ENCODE measurements around the gene TXNRD1.
"Not testable (repeated sequence)": the region's sequence is repeated elsewhere in the genome, so short reads cannot be mapped to it uniquely, and the experiment has no call there.

TXNRD1 gene

DNA sequence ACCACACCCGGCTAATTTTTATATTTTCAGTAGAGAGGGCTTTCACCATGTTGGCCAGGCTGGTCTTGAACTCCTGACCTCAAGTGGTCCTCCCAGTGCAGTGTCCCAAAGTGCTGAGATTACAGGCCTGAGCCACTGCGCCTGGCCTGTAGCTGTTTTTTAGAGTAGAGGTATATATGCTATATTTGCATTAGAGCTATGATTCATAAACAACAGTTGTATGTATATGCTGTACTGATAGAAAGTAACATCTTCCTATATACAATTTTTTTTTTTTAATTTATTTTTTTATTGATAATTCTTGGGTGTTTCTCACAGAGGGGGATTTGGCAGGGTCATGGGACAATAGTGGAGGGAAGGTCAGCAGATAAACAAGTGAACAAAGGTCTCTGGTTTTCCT lies 107.0 kb downstream of the TXNRD1 start:
- H3K4me1 ChIP-seq (ENCODE audit: control insufficient read depth, low read depth, low read length); H3K4me3 ChIP-seq (ENCODE audit: low read length); H3K36me3 ChIP-seq (ENCODE audit: control insufficient read depth, insufficient read depth, low read length); H3K18ac ChIP-seq (ENCODE audit: low read length); H4K5ac ChIP-seq (ENCODE audit: low read length); H3K27ac ChIP-seq (ENCODE audit: low read depth, low read length); H2BK15ac ChIP-seq (replicated peaks; ENCODE audit: low read depth); H2BK5ac ChIP-seq (ENCODE audit: low read length); DNase-seq; H3K4me2 ChIP-seq (ENCODE audit: low read length); H3K9ac ChIP-seq (ENCODE audit: low read length); H2AK5ac ChIP-seq (ENCODE audit: low read length); H3K79me2 ChIP-seq (ENCODE audit: control insufficient read depth, insufficient read depth, low read length); H2BK120ac ChIP-seq (ENCODE audit: low read depth, low read length); H3K27me3 ChIP-seq (ENCODE audit: insufficient read depth, low read length, poor library complexity); H4K8ac ChIP-seq (ENCODE audit: low read depth, low read length); H3K79me1 ChIP-seq (ENCODE audit: low read length); H3K23ac ChIP-seq (ENCODE audit: low read length); H3K4ac ChIP-seq (ENCODE audit: low read depth, low read length); H3K56ac ChIP-seq (ENCODE audit: low read length): not testable (repeated sequence)
- no CpG with 5 or more reads among the region's 2 CpGs for WGBS (ENCODE audit: extremely low coverage, insufficient coverage, low lambda C conversion rate)

DNA sequence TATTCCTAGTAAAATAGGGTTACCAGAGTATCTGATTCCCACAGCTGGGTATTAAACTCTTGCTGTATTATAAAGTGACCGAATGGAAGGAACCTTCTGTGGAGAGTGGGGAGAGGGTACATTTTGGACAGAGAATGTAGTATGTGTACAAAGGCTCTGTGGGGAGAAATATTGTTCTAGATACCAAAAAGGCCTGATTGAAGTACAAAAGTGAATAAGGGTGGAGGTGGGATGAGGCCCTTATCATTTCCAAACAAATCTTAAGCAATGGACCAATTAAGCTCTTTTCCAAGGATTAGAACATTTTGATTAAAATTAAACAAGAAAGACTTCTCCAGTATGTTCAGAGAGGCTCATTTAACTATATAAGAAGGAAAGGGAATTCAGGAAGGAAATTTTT lies 108.3 kb downstream of the TXNRD1 start:
- DNase-seq: no peak
- Histone ChIP-seq H3K23ac (ENCODE audit: low read length) (no peak overlapping the region), H3K4me3 (ENCODE audit: low read length) (no peak overlapping the region), H2AK5ac (ENCODE audit: low read length) (no peak overlapping the region), H3K36me3 (ENCODE audit: control insufficient read depth, insufficient read depth, low read length) (peaks cover 6% of the 10 kb centered on the region), H3K79me2 (ENCODE audit: control insufficient read depth, insufficient read depth, low read length) (no peaks in the 10 kb centered on the region), H4K8ac (ENCODE audit: low read depth, low read length) (no peak overlapping the region), H3K4me1 (ENCODE audit: control insufficient read depth, low read depth, low read length) (no peaks in the 10 kb centered on the region), H3K4me2 (ENCODE audit: low read length) (no peak overlapping the region), H3K56ac (ENCODE audit: low read length) (no peak overlapping the region), H3K18ac (ENCODE audit: low read length) (no peak overlapping the region), H3K79me1 (ENCODE audit: low read length) (no peaks in the 10 kb centered on the region), H2BK120ac (ENCODE audit: low read depth, low read length) (no peak overlapping the region), H3K9ac (ENCODE audit: low read length) (no peak overlapping the region), H2BK5ac (ENCODE audit: low read length) (no peak overlapping the region), H3K4ac (ENCODE audit: low read depth, low read length) (no peak overlapping the region), H2BK15ac (replicated peaks; ENCODE audit: low read depth) (no peak overlapping the region), H3K27ac (ENCODE audit: low read depth, low read length) (no peak overlapping the region), H3K27me3 (ENCODE audit: insufficient read depth, low read length, poor library complexity) (no peaks in the 10 kb centered on the region), H4K5ac (ENCODE audit: low read length) (no peak overlapping the region)
- WGBS (ENCODE audit: extremely low coverage, insufficient coverage, low lambda C conversion rate): no CpG with 5 or more reads among the region's 1 CpG

DNA sequence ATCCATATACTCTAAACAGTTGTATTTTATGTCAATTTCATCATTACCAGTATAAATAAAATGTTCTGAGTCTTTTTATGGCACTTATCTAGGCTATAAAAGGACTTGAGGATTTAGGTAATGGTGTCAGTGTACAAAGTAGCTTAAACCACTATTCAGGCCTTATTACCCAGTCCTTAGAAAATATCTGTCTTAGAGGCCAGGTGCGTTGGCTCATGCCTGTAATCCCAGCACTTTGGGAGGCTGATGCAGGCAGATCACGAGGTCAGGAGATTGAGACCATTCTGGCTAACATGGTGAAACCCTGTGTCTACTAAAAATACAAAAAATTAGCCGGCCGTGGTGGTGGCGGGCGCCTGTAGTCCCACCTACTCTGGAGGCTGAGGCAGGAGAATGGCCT lies 112.7 kb downstream of the TXNRD1 start:
- H3K56ac ChIP-seq (ENCODE audit: low read length); H4K5ac ChIP-seq (ENCODE audit: low read length); H3K23ac ChIP-seq (ENCODE audit: low read length); H3K79me2 ChIP-seq (ENCODE audit: control insufficient read depth, insufficient read depth, low read length); H3K18ac ChIP-seq (ENCODE audit: low read length); H4K8ac ChIP-seq (ENCODE audit: low read depth, low read length); H3K4me1 ChIP-seq (ENCODE audit: control insufficient read depth, low read depth, low read length); H2BK15ac ChIP-seq (replicated peaks; ENCODE audit: low read depth); H2BK120ac ChIP-seq (ENCODE audit: low read depth, low read length); H3K79me1 ChIP-seq (ENCODE audit: low read length); H2AK5ac ChIP-seq (ENCODE audit: low read length); H2BK5ac ChIP-seq (ENCODE audit: low read length); H3K27ac ChIP-seq (ENCODE audit: low read depth, low read length); H3K9ac ChIP-seq (ENCODE audit: low read length); H3K36me3 ChIP-seq (ENCODE audit: control insufficient read depth, insufficient read depth, low read length); H3K4me2 ChIP-seq (ENCODE audit: low read length); DNase-seq; H3K27me3 ChIP-seq (ENCODE audit: insufficient read depth, low read length, poor library complexity); H3K4me3 ChIP-seq (ENCODE audit: low read length); H3K4ac ChIP-seq (ENCODE audit: low read depth, low read length): not testable (repeated sequence)
- WGBS (ENCODE audit: extremely low coverage, insufficient coverage, low lambda C conversion rate): no CpG with 5 or more reads among the region's 6 CpGs

DNA sequence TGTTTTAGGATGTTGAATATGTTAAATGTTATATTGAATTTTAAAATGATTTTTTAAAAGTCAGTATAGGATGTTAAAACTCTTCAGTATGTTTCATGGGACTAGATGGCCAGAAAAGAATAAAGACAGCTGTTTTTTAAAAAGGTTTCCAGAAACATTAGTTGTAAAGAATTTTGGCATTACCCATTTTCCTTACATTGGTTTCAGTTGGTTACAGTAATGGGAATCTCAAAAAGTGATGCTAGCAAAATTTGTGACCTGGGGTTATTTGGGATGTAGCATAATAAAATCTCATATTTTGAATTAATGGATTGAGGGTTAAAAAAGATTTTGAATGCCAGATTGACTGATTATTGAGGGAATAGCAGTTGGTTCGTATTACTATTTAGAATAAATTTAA lies 113.2 kb downstream of the TXNRD1 start:
- H3K4me3 ChIP-seq (ENCODE audit: low read length): no peak overlapping the region
- H3K4ac ChIP-seq (ENCODE audit: low read depth, low read length): no peak overlapping the region
- no peak overlapping the region for H2BK120ac ChIP-seq (ENCODE audit: low read depth, low read length)
- no peak overlapping the region for H3K23ac ChIP-seq (ENCODE audit: low read length)
- H4K5ac ChIP-seq (ENCODE audit: low read length): no peak overlapping the region
- H3K36me3 ChIP-seq (ENCODE audit: control insufficient read depth, insufficient read depth, low read length): peaks cover 5% of the 10 kb centered on the region
- no peak overlapping the region for H3K56ac ChIP-seq (ENCODE audit: low read length)
- no peak overlapping the region for H2BK5ac ChIP-seq (ENCODE audit: low read length)
- H3K18ac ChIP-seq (ENCODE audit: low read length): no peak overlapping the region
- no peak overlapping the region for H3K4me2 ChIP-seq (ENCODE audit: low read length)
- no peak overlapping the region for H4K8ac ChIP-seq (ENCODE audit: low read depth, low read length)
- 100% methylated on average over 1 of the region's 1 CpG for WGBS (ENCODE audit: extremely low coverage, insufficient coverage, low lambda C conversion rate)
- H3K4me1 ChIP-seq (ENCODE audit: control insufficient read depth, low read depth, low read length): no peaks in the 10 kb centered on the region
- H3K9ac ChIP-seq (ENCODE audit: low read length): no peak overlapping the region
- no peak overlapping the region for H2BK15ac ChIP-seq (replicated peaks; ENCODE audit: low read depth)
- H3K27ac ChIP-seq (ENCODE audit: low read depth, low read length): no peak overlapping the region
- no peaks in the 10 kb centered on the region for H3K27me3 ChIP-seq (ENCODE audit: insufficient read depth, low read length, poor library complexity)
- no peak for DNase-seq
- H2AK5ac ChIP-seq (ENCODE audit: low read length): no peak overlapping the region
- no peaks in the 10 kb centered on the region for H3K79me1 ChIP-seq (ENCODE audit: low read length)
- H3K79me2 ChIP-seq (ENCODE audit: control insufficient read depth, insufficient read depth, low read length): no peaks in the 10 kb centered on the region

DNA sequence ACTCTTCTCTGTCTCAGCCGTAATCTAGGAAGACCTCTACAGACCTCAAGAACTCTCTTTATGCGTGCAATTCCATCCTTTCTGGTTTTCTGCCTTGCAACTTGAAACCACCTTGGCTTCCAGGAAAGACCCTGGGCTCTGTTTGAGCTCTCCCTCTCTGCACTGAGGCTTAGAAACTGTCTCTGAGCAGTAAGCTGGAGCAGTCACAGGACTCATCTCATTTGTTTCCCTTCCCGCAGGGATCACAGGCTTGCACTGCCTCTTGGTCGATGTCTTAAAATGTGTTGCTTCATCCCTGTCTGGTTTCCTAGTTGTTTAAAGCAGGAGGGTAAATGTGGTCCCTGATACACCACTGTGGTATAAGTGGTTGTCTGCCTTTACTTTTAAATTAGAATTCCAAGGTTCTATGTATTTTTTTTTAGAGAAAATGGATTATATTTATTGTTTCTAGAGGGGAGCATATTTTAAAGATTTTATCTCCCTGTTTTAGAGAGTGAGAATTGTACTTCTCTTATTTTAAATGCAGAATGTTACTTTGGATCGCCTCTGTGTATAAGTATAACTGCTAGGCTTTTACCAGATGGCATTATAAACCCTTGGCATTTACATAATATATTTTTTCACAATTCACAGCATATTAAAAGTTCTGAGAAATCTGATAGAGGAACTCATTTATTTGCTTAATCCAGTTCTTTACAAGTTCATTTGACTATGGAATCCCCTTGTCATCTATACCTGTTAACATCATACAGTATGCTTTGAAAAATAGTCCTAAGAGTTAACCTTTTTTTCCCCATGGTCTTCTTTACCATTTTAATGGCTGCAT lies 114.3 kb downstream of the TXNRD1 start:
- no peak overlapping the region for H2AK5ac ChIP-seq (ENCODE audit: low read length)
- no peaks in the 10 kb centered on the region for H3K79me1 ChIP-seq (ENCODE audit: low read length)
- no peak overlapping the region for H3K18ac ChIP-seq (ENCODE audit: low read length)
- no CpG with 5 or more reads among the region's 5 CpGs for WGBS (ENCODE audit: extremely low coverage, insufficient coverage, low lambda C conversion rate)
- H3K36me3 ChIP-seq (ENCODE audit: control insufficient read depth, insufficient read depth, low read length): peaks cover 7% of the 10 kb centered on the region
- no peak overlapping the region for H3K27ac ChIP-seq (ENCODE audit: low read depth, low read length)
- H4K5ac ChIP-seq (ENCODE audit: low read length): no peak overlapping the region
- no peak overlapping the region for H2BK15ac ChIP-seq (replicated peaks; ENCODE audit: low read depth)
- H3K4me3 ChIP-seq (ENCODE audit: low read length): no peak overlapping the region
- H3K4ac ChIP-seq (ENCODE audit: low read depth, low read length): no peak overlapping the region
- no peaks in the 10 kb centered on the region for H3K79me2 ChIP-seq (ENCODE audit: control insufficient read depth, insufficient read depth, low read length)
- H3K23ac ChIP-seq (ENCODE audit: low read length): no peak overlapping the region
- no peak for DNase-seq
- no peak overlapping the region for H2BK5ac ChIP-seq (ENCODE audit: low read length)
- no peak overlapping the region for H2BK120ac ChIP-seq (ENCODE audit: low read depth, low read length)
- H3K27me3 ChIP-seq (ENCODE audit: insufficient read depth, low read length, poor library complexity): no peaks in the 10 kb centered on the region
- no peak overlapping the region for H3K9ac ChIP-seq (ENCODE audit: low read length)
- no peak overlapping the region for H3K56ac ChIP-seq (ENCODE audit: low read length)
- H3K4me2 ChIP-seq (ENCODE audit: low read length): no peak overlapping the region
- no peaks in the 10 kb centered on the region for H3K4me1 ChIP-seq (ENCODE audit: control insufficient read depth, low read depth, low read length)
- no peak overlapping the region for H4K8ac ChIP-seq (ENCODE audit: low read depth, low read length)

DNA sequence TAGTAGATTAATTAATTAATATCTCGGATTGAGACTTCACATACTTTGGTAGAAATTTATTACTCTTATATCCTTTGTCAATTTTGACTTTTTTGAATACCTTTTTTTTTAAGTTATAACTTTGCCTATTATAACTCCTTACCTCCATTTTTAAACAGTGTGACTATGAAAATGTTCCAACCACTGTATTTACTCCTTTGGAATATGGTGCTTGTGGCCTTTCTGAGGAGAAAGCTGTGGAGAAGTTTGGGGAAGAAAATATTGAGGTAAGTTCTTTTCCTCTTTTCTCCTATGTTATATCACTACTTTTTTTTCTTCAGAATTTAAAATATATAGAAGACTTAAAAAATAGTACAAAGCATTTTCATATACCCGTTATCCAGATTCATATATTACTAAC lies 115.8 kb downstream of the TXNRD1 start:
- Histone ChIP-seq H4K8ac (ENCODE audit: low read depth, low read length) (no peak overlapping the region), H3K9ac (ENCODE audit: low read length) (no peak overlapping the region), H3K18ac (ENCODE audit: low read length) (no peak overlapping the region), H3K79me1 (ENCODE audit: low read length) (no peaks in the 10 kb centered on the region), H3K4me3 (ENCODE audit: low read length) (no peak overlapping the region), H3K4me1 (ENCODE audit: control insufficient read depth, low read depth, low read length) (no peaks in the 10 kb centered on the region), H3K79me2 (ENCODE audit: control insufficient read depth, insufficient read depth, low read length) (no peaks in the 10 kb centered on the region), H3K4me2 (ENCODE audit: low read length) (no peak overlapping the region), H2AK5ac (ENCODE audit: low read length) (no peak overlapping the region), H2BK5ac (ENCODE audit: low read length) (no peak overlapping the region), H3K23ac (ENCODE audit: low read length) (no peak overlapping the region), H3K36me3 (ENCODE audit: control insufficient read depth, insufficient read depth, low read length) (peaks cover 7% of the 10 kb centered on the region), H3K27me3 (ENCODE audit: insufficient read depth, low read length, poor library complexity) (no peaks in the 10 kb centered on the region), H3K56ac (ENCODE audit: low read length) (no peak overlapping the region), H3K27ac (ENCODE audit: low read depth, low read length) (no peak overlapping the region), H3K4ac (ENCODE audit: low read depth, low read length) (no peak overlapping the region), H2BK15ac (replicated peaks; ENCODE audit: low read depth) (no peak overlapping the region), H2BK120ac (ENCODE audit: low read depth, low read length) (no peak overlapping the region), H4K5ac (ENCODE audit: low read length) (no peak overlapping the region)
- WGBS (ENCODE audit: extremely low coverage, insufficient coverage, low lambda C conversion rate): no CpG with 5 or more reads among the region's 2 CpGs
- DNase-seq: no peak
